CD4-positive, alpha-beta T cell (primary cell): ENCODE results near the gene OTUB1. TPM values are rescaled to one million over a fixed set of nuclear protein-coding genes. Genes with fewer than 3 reads are reported as not detected.

Experiments used
- ATAC-seq: fragments of 200-7000 bp; cut with Tn5 transposase; one replicate; pipeline ENCODE4 v1.10.0; 2022; ENCODE audit warnings: mild to moderate bottlenecking; ENCODE audit not compliant: poor library complexity
- CTCF ChIA-PET: fragments of 350-600 bp; sonication (Branson Sonifier 250); formaldehyde crosslinking; loops from one replicate; lab custom pipeline; 2021; ENCODE audit warnings: antibody characterized with exemption, inconsistent platforms; lab: Charles Lee
- POLR2A ChIA-PET: fragments of 350-600 bp; sonication (Branson Sonifier 250); formaldehyde crosslinking; loops from one replicate; lab custom pipeline; 2021; ENCODE audit warnings: antibody characterized with exemption, inconsistent platforms; lab: Charles Lee
- DNase-seq, 14 experiments: peaks; one replicate each; pipeline ENCODE4 v3.0.0-alpha.2; 2013 to 2020; ENCODE audit warnings: mixed read lengths in 2 of 14
- H3K27ac ChIP-seq, 2 donors: one replicate each; pipeline versions ENCODE4 v1.5.1 to v1.7.0; 2013; ENCODE audit warnings: low read length in 2 of 2, low read depth in 1 of 2, mild to moderate bottlenecking in 1 of 2
- H3K27me3 ChIP-seq, 2 experiments: 1 replicate in 1 of 2; 2 replicates in 1 of 2; pipeline versions ENCODE4 v1.6.1 to v1.7.0; 2013; ENCODE audit warnings: low read length in 2 of 2, control low read depth in 1 of 2, mild to moderate bottlenecking in 1 of 2, moderate library complexity in 1 of 2; ENCODE audit not compliant: insufficient read depth in 2 of 2, control insufficient read depth in 1 of 2
- H3K36me3 ChIP-seq: one replicate; pipeline ENCODE4 v1.6.1; 2013; ENCODE audit warnings: low read length, control low read depth; ENCODE audit not compliant: insufficient read depth
- H3K4me1 ChIP-seq: one replicate; pipeline ENCODE4 v1.6.1; 2013; ENCODE audit warnings: low read length, control low read depth; ENCODE audit not compliant: insufficient read depth
- H3K4me3 ChIP-seq: one replicate; pipeline ENCODE4 v1.5.1; 2013; ENCODE audit warnings: mild to moderate bottlenecking, low read length, moderate library complexity
- H3K9me3 ChIP-seq, 2 experiments: 1 replicate in 1 of 2; 2 replicates in 1 of 2; pipeline versions ENCODE4 v1.6.1 to v1.7.0; 2013; ENCODE audit warnings: low read length in 2 of 2, mild to moderate bottlenecking in 2 of 2, control low read depth in 1 of 2, moderate library complexity in 1 of 2; ENCODE audit not compliant: control insufficient read depth in 1 of 2, insufficient read depth in 1 of 2
- H3K27ac Mint-ChIP-seq: one replicate; pipeline ENCODE4 v1.8.0; 2020; ENCODE audit warnings: mixed read lengths
- H3K27me3 Mint-ChIP-seq: one replicate; pipeline ENCODE4 v1.8.0; 2021; ENCODE audit warnings: mixed read lengths
- H3K36me3 Mint-ChIP-seq: one replicate; pipeline ENCODE4 v1.8.0; 2021; ENCODE audit warnings: low read depth, mixed read lengths
- H3K4me1 Mint-ChIP-seq: one replicate; pipeline ENCODE4 v1.8.0; 2021; ENCODE audit warnings: low read depth, mixed read lengths
- H3K4me3 Mint-ChIP-seq: one replicate; pipeline ENCODE4 v1.8.0; 2020; ENCODE audit warnings: mild to moderate bottlenecking, mixed read lengths
- H3K9me3 Mint-ChIP-seq: one replicate; pipeline ENCODE4 v1.8.0; 2020; ENCODE audit warnings: mixed read lengths
- intact Hi-C, 2 experiments: fragments of 100-400 bp; cut with DNase I in 1 of 2; cut with micrococcal nuclease in 1 of 2; formaldehyde crosslinking; loops; one replicate each; pipeline versions ENCODE4 v1.15.1 to v1.9.0; 2023 to 2025; cut with DNase I, micrococcal nuclease
- polyA plus RNA-seq, 2 donors: library from polyadenylated mRNA; unstranded; fragments of 120-200 nt; gene quantifications; one replicate each; pipeline ENCODE4 v1.2.1, GENCODE V29; 2013
- total RNA-seq, 174 experiments: library from RNA in 2 of 174; stranded (reverse) in 2 of 174; gene quantifications; one replicate each; pipeline ENCODE4 v1.2.3 and lab custom pipeline; 2021 to 2026
- TF ChIP-seq, protein P1 (sequence below): fragments of 200-600 bp; IDR thresholded peaks from one replicate; pipeline ENCODE4 v1.8.0; 2022; ENCODE audit warnings: antibody characterized with exemption, mild to moderate bottlenecking

The OTUB1 gene, protein sequence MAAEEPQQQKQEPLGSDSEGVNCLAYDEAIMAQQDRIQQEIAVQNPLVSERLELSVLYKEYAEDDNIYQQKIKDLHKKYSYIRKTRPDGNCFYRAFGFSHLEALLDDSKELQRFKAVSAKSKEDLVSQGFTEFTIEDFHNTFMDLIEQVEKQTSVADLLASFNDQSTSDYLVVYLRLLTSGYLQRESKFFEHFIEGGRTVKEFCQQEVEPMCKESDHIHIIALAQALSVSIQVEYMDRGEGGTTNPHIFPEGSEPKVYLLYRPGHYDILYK
- total RNA-seq = 10 to 100 TPM; 57.5 to 60.0 TPM
- polyA plus RNA-seq (2013, experiment 1 of 2) = 59.0 TPM
- polyA plus RNA-seq (2013, experiment 2 of 2) = 69.6 TPM
- total RNA-seq (lab: John Stamatoyannopoulos, UW) = 48.0 to 103 (median 61.5) reads per million in 172 experiments

- no peaks in the 10 kb centered on the region for H3K27me3 Mint-ChIP-seq
- ChIA-PET POLR2A (interaction anchor here (1.0 to 1.9 kb wide), 9 partner anchors 12 to 331 kb away, joined by 3 to 15 read pairs (median 5); partner anchors contain the start of genes COX8A, MARK2, PPP1R14B and PRDX5), CTCF (interaction anchor here (1.3 kb wide), 1 partner anchor 14 kb away, joined by 7 read pairs; no protein-coding TSS in a partner anchor)
- intact Hi-C loops = loop anchor here (1.0 to 5.0 kb wide), 2 partner anchors 12 to 149 kb away; partner anchors contain the start of genes COX8A (in 2 of the 2) and MARK2 (in 1 of the 2)
- H3K4me1 Mint-ChIP-seq = peaks cover 27% of the 10 kb centered on the region
- Histone ChIP-seq H3K4me1 (peaks cover 29% of the 10 kb centered on the region), H3K27me3 (no peaks in the 10 kb centered on the region), H3K9me3 (no peaks in the 10 kb centered on the region), H3K27ac (peak within 1 kb of the TSS; percentile 68 to 89), H3K4me3 (peak within 1 kb of the TSS; percentile 80), H3K36me3 (peaks cover 35% of the 10 kb centered on the region)
- TF ChIP-seq, protein P1, sequence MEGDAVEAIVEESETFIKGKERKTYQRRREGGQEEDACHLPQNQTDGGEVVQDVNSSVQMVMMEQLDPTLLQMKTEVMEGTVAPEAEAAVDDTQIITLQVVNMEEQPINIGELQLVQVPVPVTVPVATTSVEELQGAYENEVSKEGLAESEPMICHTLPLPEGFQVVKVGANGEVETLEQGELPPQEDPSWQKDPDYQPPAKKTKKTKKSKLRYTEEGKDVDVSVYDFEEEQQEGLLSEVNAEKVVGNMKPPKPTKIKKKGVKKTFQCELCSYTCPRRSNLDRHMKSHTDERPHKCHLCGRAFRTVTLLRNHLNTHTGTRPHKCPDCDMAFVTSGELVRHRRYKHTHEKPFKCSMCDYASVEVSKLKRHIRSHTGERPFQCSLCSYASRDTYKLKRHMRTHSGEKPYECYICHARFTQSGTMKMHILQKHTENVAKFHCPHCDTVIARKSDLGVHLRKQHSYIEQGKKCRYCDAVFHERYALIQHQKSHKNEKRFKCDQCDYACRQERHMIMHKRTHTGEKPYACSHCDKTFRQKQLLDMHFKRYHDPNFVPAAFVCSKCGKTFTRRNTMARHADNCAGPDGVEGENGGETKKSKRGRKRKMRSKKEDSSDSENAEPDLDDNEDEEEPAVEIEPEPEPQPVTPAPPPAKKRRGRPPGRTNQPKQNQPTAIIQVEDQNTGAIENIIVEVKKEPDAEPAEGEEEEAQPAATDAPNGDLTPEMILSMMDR = no peak
- ATAC-seq (peak; percentile 89), DNase-seq (peak; percentile 72 to 93 (median 83))
- peak within 1 kb of the TSS; percentile 96 for H3K4me3 Mint-ChIP-seq
- H3K27ac Mint-ChIP-seq = peak within 1 kb of the TSS; percentile 96
- H3K9me3 Mint-ChIP-seq = no peaks in the 10 kb centered on the region
- H3K36me3 Mint-ChIP-seq = peaks cover 43% of the 10 kb centered on the region
These were observed at the start of gene OTUB1 for GRCh38 chr11:63986156-63986931. Gene OTUB1 (plus strand): TSS chr11:63986438. CDS start chr11:63986457, 19 bp downstream.

DNA sequence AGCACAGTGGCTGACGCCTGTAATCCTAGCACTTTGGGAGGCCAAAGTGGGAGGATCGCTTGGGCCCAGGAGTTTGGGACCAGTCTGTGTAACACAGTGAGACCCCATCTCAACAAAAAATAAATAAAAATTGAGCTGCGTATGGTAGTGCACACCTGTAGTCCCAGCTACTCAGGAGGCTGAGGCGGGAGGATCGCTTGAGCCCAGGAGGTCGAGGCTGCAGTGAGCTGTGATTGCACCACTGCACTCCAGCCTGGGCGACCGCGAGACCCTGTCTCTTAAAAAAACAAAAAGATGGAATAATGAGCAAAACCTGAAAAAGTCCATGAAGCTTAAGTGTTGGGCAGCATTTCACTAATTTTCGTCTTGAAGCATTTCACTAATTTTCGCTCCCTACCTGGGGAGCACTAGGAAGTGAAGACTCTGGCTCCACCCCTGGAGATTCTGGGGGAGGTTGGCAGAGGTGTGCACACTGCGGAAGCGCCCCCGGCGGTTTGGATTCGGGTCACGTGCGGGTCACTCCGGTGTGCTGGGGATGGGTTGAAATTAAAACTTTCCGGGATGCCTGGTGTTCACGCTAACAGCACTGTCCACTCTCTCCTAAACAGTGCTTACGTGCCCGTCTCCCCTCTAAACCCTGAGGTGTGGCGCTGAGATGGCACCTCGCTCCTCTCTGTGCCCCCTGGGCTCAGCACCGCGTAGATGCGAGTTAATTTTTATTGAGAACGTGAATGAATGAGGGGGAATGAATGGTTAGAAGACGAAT, 48.3 kb upstream of the OTUB1 start:
- H3K27me3 ChIP-seq = no peaks in the 10 kb centered on the region
- Mint-ChIP-seq H3K4me3 (peak overlapping the region; percentile 88), H3K36me3 (no peaks in the 10 kb centered on the region), H3K27me3 (no peaks in the 10 kb centered on the region), H3K9me3 (no peaks in the 10 kb centered on the region), H3K4me1 (peaks cover 26% of the 10 kb centered on the region), H3K27ac (peak overlapping the region; percentile 45)
- peak overlapping the region; percentile 80 for H3K4me3 ChIP-seq
- no peaks in the 10 kb centered on the region for H3K9me3 ChIP-seq
- DNase-seq (peak in 2 of 14 experiments; percentile 31 to 53), ATAC-seq (peak; percentile 10)
- peaks cover 5% of the 10 kb centered on the region for H3K36me3 ChIP-seq
- TF ChIP-seq, protein P1 = no peak
- intact Hi-C loops = loop anchor here (2.0 to 5.0 kb wide), 4 partner anchors 23 to 256 kb away; partner anchors contain the start of genes COX8A (in 1 of the 2), MARK2 (in 1 of the 2) and RTN3 (in 1 of the 2)
- CTCF ChIA-PET = interaction anchor here (1.5 to 2.1 kb wide), 2 partner anchors 8 to 17 kb away, joined by 4 to 7 read pairs; no protein-coding TSS in a partner anchor
- peak overlapping the region; percentile 44 to 68 for H3K27ac ChIP-seq
- peaks cover 23% of the 10 kb centered on the region for H3K4me1 ChIP-seq
- POLR2A ChIA-PET = interaction anchor here (1.5 kb wide), 1 partner anchor 100 kb away, joined by 12 read pairs; the partner anchor contains the start of gene MARK2
